ENCODE data around the gene TTBK2.

Gene TTBK2

GRCh38 chr15:42750306-42750705 is 170.3 kb downstream of the TTBK2 start:
- no peak for DNase-seq

GRCh38 chr15:42749266-42749665 is 171.3 kb downstream of the TTBK2 start:
- no peak for DNase-seq

- DNase-seq, result no peak
Measured at GRCh38 chr15:42744195-42744594, 176.4 kb downstream of the TTBK2 start.

- no peak for DNase-seq
Measured at GRCh38 chr15:42742149-42742548, 178.4 kb downstream of the TTBK2 start.

- DNase-seq, result no peak
Measured at GRCh38 chr15:42741710-42742109, 178.9 kb downstream of the TTBK2 start.

- no peak for DNase-seq
Measured at GRCh38 chr15:42737529-42738328, 182.8 kb downstream of the TTBK2 start.

GRCh38 chr15:42736793-42737528 is 183.6 kb downstream of the TTBK2 start, which contains the start of gene CDAN1:
TSS of gene CDAN1 (minus strand) at chr15:42737128. CDS start at chr15:42737102, 26 bp downstream.
- peak; percentile 68 for DNase-seq

- no peak for DNase-seq
Measured at GRCh38 chr15:42736178-42736792, 184.3 kb downstream of the TTBK2 start.

GRCh38 chr15:42735382-42736165 is 185.0 kb downstream of the TTBK2 start:
- no peak for DNase-seq

- no peak for DNase-seq
Measured at GRCh38 chr15:42734076-42734672, 186.4 kb downstream of the TTBK2 start.

GRCh38 chr15:42733027-42733426 is 187.6 kb downstream of the TTBK2 start:
- DNase-seq, result no peak

- DNase-seq, result no peak
Measured at GRCh38 chr15:42732095-42732827, 188.3 kb downstream of the TTBK2 start.

GRCh38 chr15:42731461-42731860 is 189.1 kb downstream of the TTBK2 start:
- DNase-seq, result no peak

GRCh38 chr15:42730536-42730935 is 190.0 kb downstream of the TTBK2 start:
- no peak for DNase-seq

GRCh38 chr15:42730135-42730534 is 190.4 kb downstream of the TTBK2 start:
- no peak for DNase-seq

GRCh38 chr15:42729409-42729808 is 191.2 kb downstream of the TTBK2 start:
- no peak for DNase-seq

GRCh38 chr15:42728972-42729371 is 191.6 kb downstream of the TTBK2 start:
- no peak for DNase-seq

- DNase-seq, result no peak
Measured at GRCh38 chr15:42728560-42728959, 192.0 kb downstream of the TTBK2 start.

- DNase-seq, result no peak
Measured at GRCh38 chr15:42727750-42728381, 192.7 kb downstream of the TTBK2 start.

GRCh38 chr15:42726114-42726513 is 194.5 kb downstream of the TTBK2 start:
- no peak for DNase-seq

GRCh38 chr15:42725331-42725903 is 195.2 kb downstream of the TTBK2 start:
- DNase-seq, result no peak
